Eye (tissue), 1 donor: ENCODE data around the gene MSANTD3.
A peak's percentile ranks its signal among the peaks of the same experiment; 100 is the strongest.
"Not testable (repeated sequence)": the region's sequence is repeated elsewhere in the genome, so short reads cannot be mapped to it uniquely, and the experiment has no call there.

Experiments used
- DNase-seq: peaks from one replicate; pipeline ENCODE4 v3.0.0-alpha.2; 2015

Gene MSANTD3

GRCh38 chr9:100426530-100427365 is at the start of gene MSANTD3:
TSS of gene MSANTD3 (plus strand) at chr9:100427143. CDS start at chr9:100441939, 14,796 bp downstream.
- peak; percentile 89 for DNase-seq

GRCh38 chr9:100379862-100380261 is 47.1 kb upstream of the MSANTD3 start:
- DNase-seq = no peak

GRCh38 chr9:100392989-100393388 is 34.0 kb upstream of the MSANTD3 start:
- not testable (repeated sequence) for DNase-seq

GRCh38 chr9:100394032-100394695 is 32.8 kb upstream of the MSANTD3 start:
- no peak for DNase-seq

GRCh38 chr9:100394816-100395215 is 32.1 kb upstream of the MSANTD3 start:
- no peak for DNase-seq

- no peak for DNase-seq
These were observed 30.2 kb upstream of the MSANTD3 start for GRCh38 chr9:100396769-100397168.

GRCh38 chr9:100397529-100398266 is 29.2 kb upstream of the MSANTD3 start:
- no peak for DNase-seq

- no peak for DNase-seq
These were observed 25.9 kb upstream of the MSANTD3 start for GRCh38 chr9:100401042-100401441.

GRCh38 chr9:100406962-100407361 is 20.0 kb upstream of the MSANTD3 start:
- DNase-seq = no peak

- no peak for DNase-seq
These were observed 18.3 kb upstream of the MSANTD3 start for GRCh38 chr9:100408546-100409175.

- no peak for DNase-seq
These were observed 17.8 kb upstream of the MSANTD3 start for GRCh38 chr9:100409176-100409556.

GRCh38 chr9:100411472-100412283 is 15.3 kb upstream of the MSANTD3 start:
- DNase-seq = peak; percentile 97

GRCh38 chr9:100413839-100414420 is 13.0 kb upstream of the MSANTD3 start:
- no peak for DNase-seq

GRCh38 chr9:100417815-100418214 is 9.1 kb upstream of the MSANTD3 start:
- no peak for DNase-seq

- DNase-seq = no peak
These were observed 7.8 kb upstream of the MSANTD3 start for GRCh38 chr9:100419166-100419565.

GRCh38 chr9:100421116-100421515 is 5.8 kb upstream of the MSANTD3 start:
- DNase-seq = not testable (repeated sequence)

- DNase-seq = no peak
These were observed 1.2 kb upstream of the MSANTD3 start for GRCh38 chr9:100425758-100426157.

- DNase-seq = no peak
These were observed 784 bp upstream of the MSANTD3 start for GRCh38 chr9:100426189-100426529.

- DNase-seq = peak; percentile 90
These were observed 672 bp downstream of the MSANTD3 start for GRCh38 chr9:100427366-100428263.

- no peak for DNase-seq
These were observed 2.1 kb downstream of the MSANTD3 start for GRCh38 chr9:100428871-100429654.
